Left ventricle myocardium inferior (tissue), 1 donor: ENCODE data around the gene ABCD2. TPM values are rescaled to one million over a fixed set of nuclear protein-coding genes. Genes with fewer than 3 reads are reported as not detected.

Experiments used
- DNase-seq: peaks from one replicate; pipeline ENCODE4 v3.0.0-alpha.2; 2020
- H3K27ac ChIP-seq: fragments of 200-600 bp; replicated peaks from 2 replicates; pipeline ENCODE4 v1.8.0; 2021
- H3K27me3 ChIP-seq: fragments of 200-600 bp; 2 replicates; pipeline ENCODE4 v1.8.0; 2021; ENCODE audit warnings: low read depth
- H3K36me3 ChIP-seq: fragments of 200-600 bp; 2 replicates; pipeline ENCODE4 v1.8.0; 2021
- H3K4me1 ChIP-seq: fragments of 200-600 bp; 2 replicates; pipeline ENCODE4 v1.8.0; 2021
- H3K4me3 ChIP-seq: fragments of 200-600 bp; 2 replicates; pipeline ENCODE4 v1.8.0; 2021; ENCODE audit warnings: mild to moderate bottlenecking, moderate library complexity
- H3K9me3 ChIP-seq: fragments of 200-600 bp; replicated peaks from 2 replicates; pipeline ENCODE4 v1.8.0; 2021
- CTCF ChIP-seq: fragments of 200-600 bp; IDR thresholded peaks from 2 replicates; pipeline ENCODE4 v1.8.0; 2021; ENCODE audit warnings: antibody characterized with exemption, mild to moderate bottlenecking, borderline replicate concordance
- intact Hi-C: fragments of 100-400 bp; cut with micrococcal nuclease; formaldehyde crosslinking; loops from one replicate; pipeline ENCODE4 v1.11.0; 2022
- total RNA-seq: library from RNA; stranded (reverse); fragmentation: NEBNext Ultra II Directional; extraction: Animal tissue kit (Norgen Biotek cat#: 25700); gene quantifications from one replicate; pipeline ENCODE4 v1.2.1, GENCODE V29; 2021
- donor health status: DM: no; HTN: yes; CAD: no; lungs with severe emphysema.

The ABCD2 gene
- total RNA-seq, 1 donor from 2014 or later: 6.5 TPM

- no peak overlapping the region for H3K27ac ChIP-seq
- DNase-seq: no peak
- no peaks in the 10 kb centered on the region for H3K4me1 ChIP-seq
- intact Hi-C loops: no loop called here
- H3K27me3 ChIP-seq: no peaks in the 10 kb centered on the region
- TF ChIP-seq CTCF: no peak
- H3K9me3 ChIP-seq: peaks cover 22% of the 10 kb centered on the region
- H3K4me3 ChIP-seq: no peak overlapping the region
- no peaks in the 10 kb centered on the region for H3K36me3 ChIP-seq
These were observed 109.6 kb downstream of the ABCD2 start for GRCh38 chr12:39510001-39510400.

- Histone ChIP-seq H3K27ac (no peak overlapping the region), H3K36me3 (no peaks in the 10 kb centered on the region), H3K4me1 (no peaks in the 10 kb centered on the region), H3K4me3 (no peak overlapping the region), H3K27me3 (no peaks in the 10 kb centered on the region), H3K9me3 (peaks cover 3% of the 10 kb centered on the region)
- intact Hi-C loops: no loop called here
- TF ChIP-seq CTCF: no peak
- DNase-seq: no peak
These were observed 114.0 kb downstream of the ABCD2 start for GRCh38 chr12:39505554-39505953.

- H3K9me3 ChIP-seq: no peaks in the 10 kb centered on the region
- intact Hi-C loops: no loop called here
- H3K4me1 ChIP-seq: no peaks in the 10 kb centered on the region
- DNase-seq: no peak
- H3K27me3 ChIP-seq: no peaks in the 10 kb centered on the region
- no peak overlapping the region for H3K4me3 ChIP-seq
- TF ChIP-seq CTCF: no peak
- H3K36me3 ChIP-seq: no peaks in the 10 kb centered on the region
- no peak overlapping the region for H3K27ac ChIP-seq
These were observed 114.6 kb downstream of the ABCD2 start for GRCh38 chr12:39505023-39505422.

GRCh38 chr12:39503439-39503838 is 116.2 kb downstream of the ABCD2 start:
- no peaks in the 10 kb centered on the region for H3K9me3 ChIP-seq
- H3K4me3 ChIP-seq: no peak overlapping the region
- intact Hi-C loops: no loop called here
- H3K27ac ChIP-seq: no peak overlapping the region
- DNase-seq: no peak
- H3K27me3 ChIP-seq: no peaks in the 10 kb centered on the region
- no peaks in the 10 kb centered on the region for H3K4me1 ChIP-seq
- TF ChIP-seq CTCF: no peak
- H3K36me3 ChIP-seq: no peaks in the 10 kb centered on the region

- DNase-seq: no peak
- Histone ChIP-seq H3K27me3 (no peaks in the 10 kb centered on the region), H3K27ac (no peak overlapping the region), H3K36me3 (no peaks in the 10 kb centered on the region), H3K4me3 (no peak overlapping the region), H3K9me3 (no peaks in the 10 kb centered on the region), H3K4me1 (no peaks in the 10 kb centered on the region)
- no peak for TF ChIP-seq CTCF
- intact Hi-C loops: no loop called here
These were observed 116.9 kb downstream of the ABCD2 start for GRCh38 chr12:39502726-39503125.

Other genes starting within 250 kb of the ABCD2 start
- gene KIF21A, start 176.7 kb downstream of the ABCD2 start, total RNA-seq: 49.8 TPM